Adrenal gland (tissue), 12 donors: ENCODE results near the gene POU4F2. TPM values are rescaled to one million over a fixed set of nuclear protein-coding genes. Genes with fewer than 3 reads are reported as not detected.

Experiments used
- DNase-seq, 7 donors: peaks; one replicate each; pipeline ENCODE4 v3.0.0-alpha.2; 2019 to 2020
- H3K27ac ChIP-seq, 5 donors: fragments of 200-600 bp; sonication (generic) in 4 of 5; 1 replicate in 3 of 5; 2 replicates in 2 of 5; pipeline versions ENCODE4 v1.5.1 to v1.8.0; 2016 to 2020; ENCODE audit warnings: mild to moderate bottlenecking in 1 of 5
- H3K27me3 ChIP-seq: fragments of 200-600 bp; 2 replicates; pipeline ENCODE4 v1.8.0; 2021
- H3K36me3 ChIP-seq, 2 donors: fragments of 200-600 bp; replicated peaks in 1 of 2; 1 replicate in 1 of 2; 2 replicates in 1 of 2; pipeline versions ENCODE4 v1.5.1 to v1.8.0; 2018 to 2022
- H3K4me1 ChIP-seq, 2 donors: fragments of 200-600 bp; replicated peaks in 1 of 2; 1 replicate in 1 of 2; 2 replicates in 1 of 2; pipeline versions ENCODE4 v1.5.1 to v1.8.0; 2018 to 2021
- H3K4me3 ChIP-seq, 4 donors: fragments of 200-600 bp; sonication (generic) in 3 of 4; one replicate each; pipeline ENCODE4 v1.5.1; 2016 to 2018
- H3K9me3 ChIP-seq, 3 donors: fragments of 200-600 bp; sonication (generic) in 1 of 3; replicated peaks in 1 of 3; 1 replicate in 2 of 3; 2 replicates in 1 of 3; pipeline versions ENCODE4 v1.5.1 to v1.8.0; 2016 to 2021
- CTCF ChIP-seq, 6 experiments: fragments of 450-650 bp in 4 of 6; fragments of 200-600 bp in 2 of 6; sonication (generic) in 1 of 6; IDR thresholded peaks; 1 replicate in 5 of 6; 2 replicates in 1 of 6; pipeline versions ENCODE4 v1.5.1 to v1.8.0; 2016 to 2021; ENCODE audit warnings: antibody characterized with exemption in 6 of 6, mild to moderate bottlenecking in 2 of 6, moderate library complexity in 1 of 6
- POLR2A ChIP-seq, 2 donors: fragments of 450-650 bp; IDR thresholded peaks; one replicate each; pipeline ENCODE4 v1.6.1; 2017; ENCODE audit warnings: antibody characterized with exemption in 2 of 2, mild to moderate bottlenecking in 2 of 2, moderate library complexity in 1 of 2
- WGBS, 4 donors: extraction: QIAGEN DNeasy Blood & Tissue Kit in 2 of 4; methylation state at CpG; one replicate each; pipeline versions ENCODE4 v1.1.5 to v1.1.7; 2013 to 2017; 5-methylcytosine and 5-hydroxymethylcytosine counted together
- intact Hi-C, 2 donors: fragments of 100-400 bp; cut with DNase I; formaldehyde crosslinking; loops; one replicate each; pipeline versions ENCODE4 v1.14.1 to v1.15.0; 2022 to 2023
- polyA plus RNA-seq, 3 donors: library from polyadenylated mRNA; stranded (reverse); fragments of 200-250 nt in 2 of 3; fragments of 350-450 nt in 1 of 3; fragmentation: Illumina TruSeq in 1 of 3; extraction: RNeasy Lipid Tissue Mini Kit (QIAGEN cat#74804) in 1 of 3; gene quantifications; one replicate each; pipeline ENCODE4 v1.2.3, GENCODE V29; 2013 to 2014
- total RNA-seq, 9 donors: library from RNA; depleted of rRNA in 4 of 9; stranded (reverse); fragments of >200 nt in 4 of 9; fragments of 120-200 nt in 1 of 9; fragmentation: NEBNext Ultra II Directional in 1 of 9; extraction: Animal tissue kit (Norgen Biotek cat#: 25700) in 1 of 9; gene quantifications; one replicate each; pipeline versions ENCODE4 v1.1.0 to v1.2.4, GENCODE V29; 2013 to 2023
- donor health status: healthy with polysubstance abuse.
- donor health status: Bipolar disorder and iron deficiency.
- donor health status: DM: yes; HTN: yes; CAD: no.
- donor health status: DM: no; HTN: no; CAD: no.
- donor health status: DM: no; HTN: no; CAD: no.
- donor health status: DM: yes; HTN: yes; CAD: no.

The POU4F2 gene
- total and polyA plus RNA-seq, 12 donors = not detected

GRCh38 chr4:146647615-146648460 is 9.1 kb downstream of the POU4F2 start:
- Histone ChIP-seq H3K4me3 (no peak overlapping the region), H3K27ac (no peak overlapping the region), H3K9me3 (no peaks in the 10 kb centered on the region), H3K4me1 (no peaks in the 10 kb centered on the region), H3K27me3 (peaks cover 62% of the 10 kb centered on the region), H3K36me3 (no peaks in the 10 kb centered on the region)
- intact Hi-C loops = no loop called here
- no peak for DNase-seq
- TF ChIP-seq CTCF (IDR thresholded peaks at IDR 0.05) = no peak
- TF ChIP-seq POLR2A (IDR thresholded peaks at IDR 0.05) = no peak
- WGBS, 4 donors = 2 to 6% (median 4%) methylated on average over 27 to 46 of the region's 46 CpGs

- Histone ChIP-seq H3K27ac (no peak overlapping the region), H3K4me3 (no peak overlapping the region), H3K9me3 (no peaks in the 10 kb centered on the region), H3K27me3 (peaks cover 63% of the 10 kb centered on the region), H3K36me3 (no peaks in the 10 kb centered on the region), H3K4me1 (no peaks in the 10 kb centered on the region)
- TF ChIP-seq CTCF (IDR thresholded peaks at IDR 0.05) (no peak), POLR2A (IDR thresholded peaks at IDR 0.05) (no peak)
- WGBS, 4 donors = 0 to 7% (median 3%) methylated on average over 1 to 16 of the region's 16 CpGs
- intact Hi-C loops = no loop called here
- DNase-seq = no peak
Observed at GRCh38 chr4:146648461-146648783, 9.7 kb downstream of the POU4F2 start.

- Histone ChIP-seq H3K27ac (no peak overlapping the region), H3K27me3 (peaks cover 68% of the 10 kb centered on the region), H3K9me3 (no peaks in the 10 kb centered on the region), H3K4me1 (peaks cover 0 to under 1% of the 10 kb centered on the region in 2 donors), H3K4me3 (no peak overlapping the region), H3K36me3 (no peaks in the 10 kb centered on the region)
- 8 to 15% (median 11%) methylated on average over 3 of the region's 3 CpGs for WGBS, 4 donors
- intact Hi-C loops = no loop called here
- no peak for DNase-seq
- no peak for TF ChIP-seq POLR2A (IDR thresholded peaks at IDR 0.05)
- TF ChIP-seq CTCF (IDR thresholded peaks at IDR 0.05) = no peak
Observed at GRCh38 chr4:146649232-146649631, 10.5 kb downstream of the POU4F2 start.

DNA sequence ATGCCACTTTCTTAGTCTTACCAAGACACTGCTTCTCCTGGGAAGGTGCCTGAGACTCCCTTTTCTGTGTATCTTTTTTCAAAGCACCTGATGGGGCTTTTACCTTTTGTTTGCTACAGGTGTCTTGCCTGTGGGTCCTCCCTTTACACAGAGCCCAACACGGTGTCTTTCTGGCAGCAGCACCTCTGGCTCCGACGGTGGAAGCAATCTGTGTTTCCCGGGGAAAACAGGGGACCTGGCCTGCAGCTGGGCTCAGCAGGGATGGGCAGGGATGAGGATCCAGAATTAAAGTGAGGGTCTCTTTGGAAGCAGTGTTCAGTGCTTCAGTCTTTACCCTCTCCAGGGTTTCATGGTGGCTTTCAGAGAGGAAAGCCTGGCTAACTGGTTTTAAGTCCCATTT is 11.3 kb downstream of the POU4F2 start:
- H3K9me3 ChIP-seq = no peaks in the 10 kb centered on the region
- TF ChIP-seq POLR2A (IDR thresholded peaks at IDR 0.05) (no peak), CTCF (IDR thresholded peaks at IDR 0.05) (no peak)
- H3K36me3 ChIP-seq = no peaks in the 10 kb centered on the region
- peaks cover 76% of the 10 kb centered on the region for H3K27me3 ChIP-seq
- DNase-seq = no peak
- intact Hi-C loops = no loop called here
- H3K4me1 ChIP-seq = peaks cover 0 to 9% of the 10 kb centered on the region in 2 donors
- no peak overlapping the region for H3K27ac ChIP-seq
- 0 to 4% (median 1%) methylated on average over 4 of the region's 4 CpGs for WGBS, 4 donors
- no peak overlapping the region for H3K4me3 ChIP-seq
